ENCODE results near the gene PATE1.
"Not testable (repeated sequence)": the region's sequence is repeated elsewhere in the genome, so short reads cannot be mapped to it uniquely, and the experiment has no call there.

Gene PATE1

GRCh38 chr11:125745979-125746378 lies at the start of gene PATE1:
Gene PATE1, plus strand, starts transcription at chr11:125746279. Its CDS starts 26 bp downstream, at chr11:125746305.
- DNase-seq (ENCODE audit: low read depth in 4 of 4, low spot score in 1 of 4): no peak

GRCh38 chr11:125701018-125701610 lies 45.0 kb upstream of the PATE1 start:
- DNase-seq (ENCODE audit: low read depth in 4 of 4, low spot score in 1 of 4): no peak

- DNase-seq (ENCODE audit: low read depth in 4 of 4, low spot score in 1 of 4): no peak
Measured at GRCh38 chr11:125701858-125702621, 44.0 kb upstream of the PATE1 start.

- DNase-seq (ENCODE audit: low read depth in 4 of 4, low spot score in 1 of 4): not testable (repeated sequence)
Measured at GRCh38 chr11:125704686-125705085, 41.4 kb upstream of the PATE1 start.

GRCh38 chr11:125720781-125721180 lies 25.3 kb upstream of the PATE1 start:
- DNase-seq (ENCODE audit: low read depth in 4 of 4, low spot score in 1 of 4): no peak

GRCh38 chr11:125724125-125724524 lies 22.0 kb upstream of the PATE1 start:
- DNase-seq (ENCODE audit: low read depth in 4 of 4, low spot score in 1 of 4): no peak

GRCh38 chr11:125728969-125729368 lies 17.1 kb upstream of the PATE1 start:
- DNase-seq (ENCODE audit: low read depth in 4 of 4, low spot score in 1 of 4): no peak

- no peak for DNase-seq (ENCODE audit: low read depth in 4 of 4, low spot score in 1 of 4)
Measured at GRCh38 chr11:125740617-125741016, 5.5 kb upstream of the PATE1 start.

GRCh38 chr11:125743681-125744080 lies 2.4 kb upstream of the PATE1 start:
- DNase-seq (ENCODE audit: low read depth in 4 of 4, low spot score in 1 of 4): no peak

GRCh38 chr11:125750629-125751028 lies 4.5 kb downstream of the PATE1 start:
- DNase-seq (ENCODE audit: low read depth in 4 of 4, low spot score in 1 of 4): no peak

GRCh38 chr11:125756050-125756449 lies 10.0 kb downstream of the PATE1 start:
- DNase-seq (ENCODE audit: low read depth in 4 of 4, low spot score in 1 of 4): no peak

GRCh38 chr11:125762445-125762844 lies 16.4 kb downstream of the PATE1 start:
- DNase-seq (ENCODE audit: low read depth in 4 of 4, low spot score in 1 of 4): no peak

GRCh38 chr11:125763483-125763882 lies 17.4 kb downstream of the PATE1 start:
- DNase-seq (ENCODE audit: low read depth in 4 of 4, low spot score in 1 of 4): no peak

GRCh38 chr11:125766251-125766650 lies 20.2 kb downstream of the PATE1 start:
- no peak for DNase-seq (ENCODE audit: low read depth in 4 of 4, low spot score in 1 of 4)

- DNase-seq (ENCODE audit: low read depth in 4 of 4, low spot score in 1 of 4): no peak
Measured at GRCh38 chr11:125768336-125769046, 22.4 kb downstream of the PATE1 start.

GRCh38 chr11:125770583-125770982 lies 24.5 kb downstream of the PATE1 start:
- DNase-seq (ENCODE audit: low read depth in 4 of 4, low spot score in 1 of 4): no peak

GRCh38 chr11:125772834-125773505 lies 26.9 kb downstream of the PATE1 start:
- DNase-seq (ENCODE audit: low read depth in 4 of 4, low spot score in 1 of 4): no peak

- DNase-seq (ENCODE audit: low read depth in 4 of 4, low spot score in 1 of 4): no peak
Measured at GRCh38 chr11:125773516-125773915, 27.4 kb downstream of the PATE1 start.

- DNase-seq (ENCODE audit: low read depth in 4 of 4, low spot score in 1 of 4): no peak
Measured at GRCh38 chr11:125777309-125777708, 31.2 kb downstream of the PATE1 start.

- DNase-seq (ENCODE audit: low read depth in 4 of 4, low spot score in 1 of 4): no peak
Measured at GRCh38 chr11:125778728-125779127, 32.6 kb downstream of the PATE1 start, which contains the start of gene PATE2. Gene PATE2, minus strand, starts transcription at chr11:125778828. Its CDS starts 55 bp downstream, at chr11:125778773.

- no peak for DNase-seq (ENCODE audit: low read depth in 4 of 4, low spot score in 1 of 4)
Measured at GRCh38 chr11:125784678-125785077, 38.6 kb downstream of the PATE1 start.

Measured in stimulated activated CD4-positive, alpha-beta T cell treated with anti-CD3 and anti-CD28 coated beads, Interleukin-1b, Interleukin-23, amount 100 ng/mL, for 24 hours (primary cell).